GM20000 (cell line): Measurements from ENCODE around the gene COG7.

Source experiments
- DNase-seq: peaks from one replicate; pipeline ENCODE4 v3.0.0; 2012; ENCODE audit warnings: low spot score
- TF ChIP-seq, protein P1 (sequence below): IDR thresholded peaks from 2 replicates; pipeline ENCODE4 v1.5.1; 2012; ENCODE audit warnings: mild to moderate bottlenecking, control low read depth; ENCODE audit errors: extremely low read depth, missing control alignments

COG7 gene

GRCh38 chr16:23342083-23342640, 110.8 kb downstream of the COG7 start:
- TF ChIP-seq, protein P1, sequence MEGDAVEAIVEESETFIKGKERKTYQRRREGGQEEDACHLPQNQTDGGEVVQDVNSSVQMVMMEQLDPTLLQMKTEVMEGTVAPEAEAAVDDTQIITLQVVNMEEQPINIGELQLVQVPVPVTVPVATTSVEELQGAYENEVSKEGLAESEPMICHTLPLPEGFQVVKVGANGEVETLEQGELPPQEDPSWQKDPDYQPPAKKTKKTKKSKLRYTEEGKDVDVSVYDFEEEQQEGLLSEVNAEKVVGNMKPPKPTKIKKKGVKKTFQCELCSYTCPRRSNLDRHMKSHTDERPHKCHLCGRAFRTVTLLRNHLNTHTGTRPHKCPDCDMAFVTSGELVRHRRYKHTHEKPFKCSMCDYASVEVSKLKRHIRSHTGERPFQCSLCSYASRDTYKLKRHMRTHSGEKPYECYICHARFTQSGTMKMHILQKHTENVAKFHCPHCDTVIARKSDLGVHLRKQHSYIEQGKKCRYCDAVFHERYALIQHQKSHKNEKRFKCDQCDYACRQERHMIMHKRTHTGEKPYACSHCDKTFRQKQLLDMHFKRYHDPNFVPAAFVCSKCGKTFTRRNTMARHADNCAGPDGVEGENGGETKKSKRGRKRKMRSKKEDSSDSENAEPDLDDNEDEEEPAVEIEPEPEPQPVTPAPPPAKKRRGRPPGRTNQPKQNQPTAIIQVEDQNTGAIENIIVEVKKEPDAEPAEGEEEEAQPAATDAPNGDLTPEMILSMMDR = no peak
- no peak for DNase-seq

DNA sequence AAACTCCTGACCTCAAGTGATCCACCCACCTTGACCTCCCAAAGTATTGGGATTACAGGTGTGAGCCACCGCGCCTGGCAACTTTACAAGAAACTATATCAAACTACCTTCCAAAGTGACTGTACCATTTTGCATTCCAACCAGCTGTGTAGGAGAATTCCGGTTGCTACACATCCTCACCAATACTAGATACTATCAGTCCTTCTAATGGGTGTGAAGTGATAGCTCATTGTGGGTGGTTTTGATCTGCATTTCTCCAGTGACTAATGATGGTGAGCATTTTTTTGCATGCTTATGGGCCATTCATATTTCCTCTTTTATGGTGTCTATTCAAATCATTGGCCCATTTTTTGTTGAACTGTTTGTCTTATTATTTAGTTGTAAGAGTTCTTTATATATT, 113.2 kb downstream of the COG7 start:
- no peak for DNase-seq
- TF ChIP-seq, protein P1 = no peak
